ENCODE results near the gene NEDD9. TPM values are rescaled to one million over a fixed set of nuclear protein-coding genes. Genes with fewer than 3 reads are reported as not detected.

NEDD9 gene
- total RNA-seq, 1 donor from 2014 or later: 14.1 TPM

DNA sequence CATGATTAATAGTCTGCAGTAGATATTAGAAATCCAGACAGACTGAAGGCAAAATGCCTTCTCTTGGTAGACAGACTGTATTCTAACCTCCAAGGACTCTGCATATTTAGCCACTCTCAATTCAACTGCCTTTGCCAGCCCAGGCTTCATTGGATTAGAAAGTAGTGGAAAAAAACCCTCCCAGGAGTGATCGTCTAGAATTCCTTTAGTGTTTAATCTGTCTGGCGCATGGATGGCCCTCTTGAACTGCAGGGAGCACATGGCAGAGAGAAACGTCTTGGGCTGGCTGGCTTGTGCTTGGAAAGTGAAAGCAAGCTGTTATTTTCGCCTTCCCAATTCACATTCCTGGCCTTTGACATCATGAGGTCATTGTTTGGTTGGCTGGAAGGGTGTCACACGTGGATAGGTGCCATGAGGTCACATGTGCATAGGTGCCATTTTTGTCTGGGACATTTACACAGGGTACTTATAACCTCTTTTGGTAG, 30.9 kb upstream of the NEDD9 start:
- no peak for DNase-seq (ENCODE audit: low spot score)
- intact Hi-C loops (cut with DNase I): no loop called here

GRCh38 chr6:11262242-11262641, 29.8 kb upstream of the NEDD9 start:
- intact Hi-C loops (cut with DNase I): no loop called here
- no peak for DNase-seq (ENCODE audit: low spot score)

DNA sequence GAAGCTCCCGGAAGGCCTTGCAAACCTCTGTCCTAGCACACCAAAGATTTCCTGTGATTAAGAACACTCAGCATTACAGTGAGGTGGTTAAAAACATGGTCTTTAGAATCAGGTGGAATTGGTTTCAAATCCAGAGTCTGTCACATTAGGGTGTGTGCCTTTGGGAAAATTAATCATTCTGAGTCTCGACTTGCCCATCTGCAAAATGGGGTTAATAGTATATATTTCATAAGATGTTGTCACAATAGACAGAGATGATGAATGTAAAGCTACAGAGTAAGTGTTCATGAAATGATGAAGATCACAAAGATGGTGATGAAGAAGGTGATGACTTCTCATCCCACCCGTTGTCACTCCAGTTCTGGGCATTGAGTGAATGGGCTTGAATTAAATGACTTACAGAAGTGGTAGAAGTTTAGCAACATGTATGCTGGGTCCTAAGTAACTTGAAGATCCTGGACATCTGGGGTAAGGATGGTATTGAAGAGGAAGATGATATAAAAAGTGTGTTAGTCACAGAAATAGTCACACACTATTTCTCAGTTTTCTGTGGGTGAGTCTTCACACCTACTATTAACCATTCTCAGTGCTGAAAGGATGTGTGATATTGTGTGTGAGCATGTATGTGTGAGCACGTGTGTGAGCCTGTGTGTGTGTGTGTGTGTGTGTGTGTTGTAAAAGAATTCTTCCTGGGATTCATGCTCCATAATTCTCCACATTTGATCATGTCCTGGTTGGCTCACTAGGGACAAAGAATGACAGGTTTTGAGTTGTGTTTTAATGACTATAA, 28.0 kb upstream of the NEDD9 start:
- no peak for DNase-seq (ENCODE audit: low spot score)
- intact Hi-C loops (cut with DNase I): no loop called here

DNA sequence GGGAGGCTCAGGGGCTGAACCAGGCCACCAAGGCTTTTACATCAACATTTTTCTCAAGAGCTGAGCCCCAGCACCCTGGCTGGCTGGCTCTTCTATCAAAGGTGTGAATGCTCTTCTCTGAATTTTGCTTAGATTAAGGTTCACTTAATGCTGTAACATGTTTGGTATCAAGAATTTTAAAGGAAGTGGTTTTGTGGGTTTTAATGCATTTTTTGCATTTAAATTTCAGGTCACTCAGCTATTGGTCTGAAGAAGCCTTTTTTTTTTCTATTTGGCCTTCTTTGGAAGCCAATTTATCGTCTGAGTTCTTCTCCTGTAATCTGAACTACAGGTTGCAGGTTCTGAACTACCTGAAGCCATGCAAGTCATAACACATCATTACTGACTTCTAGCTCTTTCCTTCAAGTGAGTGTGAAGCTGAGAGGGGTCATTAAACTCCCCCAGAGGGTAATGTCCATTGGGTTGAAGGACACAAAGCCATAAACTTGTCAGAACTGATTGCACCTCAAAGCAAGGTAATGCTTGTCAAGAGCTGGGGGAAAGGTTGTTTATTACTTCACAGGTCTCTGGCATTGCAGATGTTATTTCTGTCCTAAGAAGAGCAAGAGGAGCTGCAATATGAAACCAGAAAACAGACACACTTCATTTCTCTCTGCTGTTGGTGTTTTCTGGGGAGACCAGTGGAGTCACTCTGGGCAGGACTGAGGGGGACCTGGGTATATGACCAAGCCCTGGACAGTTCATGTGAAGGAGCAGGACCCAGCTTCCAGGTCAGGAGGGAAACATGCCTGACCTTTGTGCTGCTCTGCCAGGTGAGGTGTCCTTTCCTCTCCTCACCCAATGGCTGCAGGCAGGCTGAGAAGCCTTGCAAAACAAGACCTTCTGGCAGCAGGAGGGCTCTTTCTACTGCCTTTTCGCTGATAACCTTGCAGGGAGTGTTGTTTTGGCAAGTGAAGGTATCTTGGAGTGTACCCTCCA, 26.1 kb upstream of the NEDD9 start:
- intact Hi-C loops (cut with DNase I): no loop called here
- DNase-seq (ENCODE audit: low spot score): no peak

DNA sequence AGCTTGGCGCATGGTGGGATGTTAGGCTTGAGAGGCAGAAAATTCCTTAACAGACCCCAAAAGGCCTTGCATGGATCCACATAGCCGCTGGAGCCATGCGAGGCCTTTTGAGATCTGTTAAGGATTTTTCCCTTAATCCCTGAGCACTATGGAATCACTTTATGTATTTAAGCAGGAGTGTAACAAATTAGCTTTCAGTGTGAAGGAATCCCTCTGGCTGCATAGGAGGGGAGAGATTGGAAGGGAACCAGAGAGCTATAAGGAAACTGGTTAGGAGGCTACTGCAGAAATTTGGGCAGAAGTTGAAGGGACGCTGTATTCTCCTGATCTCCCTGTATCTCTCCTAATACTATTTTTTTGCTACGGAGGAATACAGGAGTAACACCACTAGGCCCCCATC, 23.1 kb upstream of the NEDD9 start:
- DNase-seq (ENCODE audit: low spot score): no peak
- intact Hi-C loops (cut with DNase I): no loop called here

GRCh38 chr6:11253594-11253993, 21.1 kb upstream of the NEDD9 start:
- intact Hi-C loops (cut with DNase I): no loop called here
- DNase-seq (ENCODE audit: low spot score): no peak

GRCh38 chr6:11251553-11252360, 19.3 kb upstream of the NEDD9 start:
- intact Hi-C loops (cut with DNase I): no loop called here
- DNase-seq (ENCODE audit: low spot score): no peak

GRCh38 chr6:11250108-11250507, 17.6 kb upstream of the NEDD9 start:
- DNase-seq (ENCODE audit: low spot score): no peak
- intact Hi-C loops (cut with DNase I): no loop called here

DNA sequence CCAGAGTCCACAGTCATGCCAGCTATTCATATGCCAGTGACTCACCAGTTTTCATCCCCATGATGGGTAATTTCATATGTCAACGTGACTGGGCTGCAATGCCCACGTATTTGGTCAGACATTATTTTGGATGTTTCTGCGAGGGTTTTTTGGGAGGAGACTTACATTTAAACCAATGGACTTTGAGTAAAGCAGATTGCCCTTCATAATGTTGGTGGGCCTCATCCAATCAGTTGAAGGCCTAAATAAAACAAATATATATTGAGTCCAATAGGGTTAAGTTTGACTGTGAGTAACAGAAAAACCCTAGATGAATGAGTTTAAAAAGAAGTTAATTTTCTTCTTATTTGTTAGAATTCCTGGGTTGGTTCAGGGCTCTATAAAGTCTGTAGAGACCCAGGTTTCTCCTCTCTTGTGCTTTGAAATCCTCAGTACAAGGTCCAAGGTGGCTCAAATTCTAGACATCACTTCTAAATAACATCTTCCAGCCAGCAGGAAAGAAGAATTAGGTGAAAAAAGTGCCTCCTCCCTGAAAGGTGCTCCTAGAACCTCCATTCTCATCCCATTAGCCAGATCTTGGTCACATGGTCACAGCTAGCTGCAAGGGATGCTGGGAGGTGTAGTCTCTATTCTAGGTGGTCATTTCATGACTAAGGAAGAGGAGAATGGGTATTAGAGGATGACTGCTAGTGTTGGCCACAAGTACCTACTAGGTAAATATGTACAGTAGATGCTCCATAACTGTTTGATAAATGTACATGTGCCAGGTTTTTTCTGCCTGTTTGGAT, 16.7 kb upstream of the NEDD9 start:
- intact Hi-C loops (cut with DNase I): no loop called here
- DNase-seq (ENCODE audit: low spot score): no peak

- intact Hi-C loops (cut with DNase I): no loop called here
- no peak for DNase-seq (ENCODE audit: low spot score)
Observed at GRCh38 chr6:11246722-11247121, 14.3 kb upstream of the NEDD9 start.

- no peak for DNase-seq (ENCODE audit: low spot score)
- intact Hi-C loops (cut with DNase I): no loop called here
Observed at GRCh38 chr6:11245381-11246256, 13.2 kb upstream of the NEDD9 start.

- DNase-seq (ENCODE audit: low spot score): no peak
- intact Hi-C loops (cut with DNase I): loop anchor here (5.0 kb wide), 1 partner anchor 253 kb away; no protein-coding TSS in a partner anchor
Observed at GRCh38 chr6:11244387-11245126, 12.1 kb upstream of the NEDD9 start.

DNA sequence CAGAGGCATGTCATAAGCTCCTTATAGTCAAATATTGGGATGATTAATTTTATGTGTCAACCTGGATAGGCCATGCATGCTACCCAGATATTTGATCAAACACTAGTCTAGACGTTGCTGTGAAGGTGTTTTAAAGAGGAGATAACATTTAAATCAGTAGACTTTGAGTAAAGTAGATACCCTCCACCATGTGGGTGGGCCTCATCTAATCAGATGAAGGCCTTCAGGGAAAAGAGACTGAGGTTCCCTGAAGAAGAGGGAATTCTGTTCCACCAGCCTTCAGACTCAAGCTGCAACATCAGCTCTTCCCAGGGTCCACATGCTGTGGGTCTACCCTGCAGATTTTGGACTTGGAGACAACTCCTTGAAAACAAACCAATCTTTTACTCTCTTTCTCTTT, 11.4 kb upstream of the NEDD9 start:
- no peak for DNase-seq (ENCODE audit: low spot score)
- intact Hi-C loops (cut with DNase I): loop anchor here (5.0 kb wide), 1 partner anchor 253 kb away; no protein-coding TSS in a partner anchor

GRCh38 chr6:11242711-11243110, 10.2 kb upstream of the NEDD9 start:
- DNase-seq (ENCODE audit: low spot score): no peak
- intact Hi-C loops (cut with DNase I): loop anchor here (5.0 kb wide), 1 partner anchor 255 kb away; no protein-coding TSS in a partner anchor

DNA sequence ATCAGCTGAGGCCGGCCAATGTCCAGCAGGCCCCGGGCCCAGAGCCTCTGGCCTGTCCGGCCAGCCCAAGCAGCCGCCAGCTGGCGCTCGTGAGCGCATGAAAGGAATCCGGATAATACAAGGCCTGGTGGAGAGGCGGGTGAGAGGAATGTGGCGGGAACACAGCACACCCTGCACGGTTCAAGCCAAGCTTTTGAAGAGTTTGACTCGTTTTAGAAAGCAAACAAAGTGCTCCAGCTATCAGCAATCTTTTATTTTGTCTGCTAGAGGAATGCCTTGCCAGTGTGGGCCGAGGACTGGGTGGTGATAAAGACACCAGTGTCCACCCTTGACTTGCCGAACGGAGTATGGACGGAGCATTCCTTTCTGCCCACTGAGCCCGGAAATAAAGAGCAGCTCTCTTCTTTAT, 9.3 kb upstream of the NEDD9 start:
- peak; percentile 79 for DNase-seq (ENCODE audit: low spot score)
- intact Hi-C loops (cut with DNase I): loop anchor here (5.0 kb wide), 1 partner anchor 256 kb away; no protein-coding TSS in a partner anchor

- intact Hi-C loops (cut with DNase I): loop anchor here (5.0 kb wide), 1 partner anchor 256 kb away; no protein-coding TSS in a partner anchor
- no peak for DNase-seq (ENCODE audit: low spot score)
Observed at GRCh38 chr6:11241154-11241792, 8.8 kb upstream of the NEDD9 start.

Data from cardiac septum (tissue), 1 donor.